B cell (primary cell): ENCODE data around the gene FLRT1. TPM values are rescaled to one million over a fixed set of nuclear protein-coding genes. Genes with fewer than 3 reads are reported as not detected.

Source experiments
- ATAC-seq: fragments of 200-7000 bp; cut with Tn5 transposase; one replicate; pipeline ENCODE4 v1.10.0; 2021; ENCODE audit warnings: low read depth, mild to moderate bottlenecking, moderate number of reproducible peaks, moderate library complexity
- CTCF ChIA-PET: fragments of 350-600 bp; sonication (Branson Sonifier 250); formaldehyde crosslinking; loops from one replicate; lab custom pipeline; 2021; ENCODE audit warnings: antibody characterized with exemption, inconsistent platforms; lab: Charles Lee
- POLR2A ChIA-PET: fragments of 350-600 bp; sonication (Branson Sonifier 250); formaldehyde crosslinking; loops from one replicate; lab custom pipeline; 2021; ENCODE audit warnings: antibody characterized with exemption; lab: Charles Lee
- DNase-seq: peaks from one replicate; pipeline ENCODE4 v3.0.0; 2013
- H2AFZ ChIP-seq: 2 replicates; pipeline ENCODE4 v1.6.1; 2012; ENCODE audit warnings: mild to moderate bottlenecking, low read depth, low read length; ENCODE audit not compliant: insufficient read depth, poor library complexity, severe bottlenecking
- H3K27ac ChIP-seq, 2 donors: 1 replicate in 1 of 2; 2 replicates in 1 of 2; pipeline ENCODE4 v1.5.1; 2012 to 2013; ENCODE audit warnings: low read length in 2 of 2, mild to moderate bottlenecking in 2 of 2, moderate library complexity in 1 of 2
- H3K27me3 ChIP-seq, 4 experiments: fragments of 200-600 bp in 1 of 4; sonication (generic) in 1 of 4; replicated peaks in 1 of 4; 1 replicate in 2 of 4; 2 replicates in 2 of 4; pipeline versions ENCODE4 v1.6.1 to v1.7.0; 2013 to 2016; ENCODE audit warnings: low read length in 3 of 4, mild to moderate bottlenecking in 2 of 4, mixed read lengths in 1 of 4, moderate library complexity in 1 of 4; ENCODE audit not compliant: insufficient read depth in 4 of 4, control insufficient read depth in 3 of 4; ENCODE audit errors: control extremely low read depth in 1 of 4
- H3K36me3 ChIP-seq, 2 experiments: replicated peaks in 1 of 2; 1 replicate in 1 of 2; 2 replicates in 1 of 2; pipeline versions ENCODE4 v1.6.1 to v1.7.1; 2013; ENCODE audit warnings: low read length in 1 of 2; ENCODE audit not compliant: insufficient read depth in 2 of 2, control insufficient read depth in 1 of 2; ENCODE audit errors: control extremely low read depth in 1 of 2, extremely low read depth in 1 of 2
- H3K4me1 ChIP-seq, 2 donors: fragments of 200-600 bp in 1 of 2; sonication (generic) in 1 of 2; 1 replicate in 1 of 2; 2 replicates in 1 of 2; pipeline versions ENCODE4 v1.5.1 to v1.6.1; 2013 to 2017; ENCODE audit warnings: low read length in 2 of 2; ENCODE audit not compliant: control insufficient read depth in 2 of 2, insufficient read depth in 2 of 2
- H3K4me2 ChIP-seq: replicated peaks from 2 replicates; pipeline ENCODE3; 2012; ENCODE audit warnings: mild to moderate bottlenecking, low read depth, low read length; ENCODE audit not compliant: poor library complexity, severe bottlenecking
- H3K4me3 ChIP-seq, 5 experiments: fragments of 200-600 bp in 1 of 5; sonication (generic) in 1 of 5; 1 replicate in 3 of 5; 2 replicates in 2 of 5; pipeline versions ENCODE4 v1.5.1 to v1.7.0; 2011 to 2016; ENCODE audit warnings: low read length in 4 of 5, mild to moderate bottlenecking in 4 of 5, low read depth in 2 of 5, control low read depth in 1 of 5, moderate library complexity in 1 of 5; ENCODE audit not compliant: insufficient read depth in 1 of 5; ENCODE audit errors: control extremely low read depth in 1 of 5, extremely low read depth in 1 of 5
- H3K79me2 ChIP-seq: fragments of 200-600 bp; sonication (generic); one replicate; pipeline ENCODE4 v1.6.0; 2016; ENCODE audit warnings: low read length; ENCODE audit not compliant: control insufficient read depth, insufficient read depth
- H3K9ac ChIP-seq: fragments of 200-600 bp; sonication (generic); 2 replicates; pipeline ENCODE4 v1.6.1; 2017; ENCODE audit warnings: mild to moderate bottlenecking, low read length, moderate library complexity
- H3K9me3 ChIP-seq, 3 donors: one replicate each; pipeline versions ENCODE4 v1.6.1 to v1.7.1; 2013; ENCODE audit warnings: low read length in 2 of 3; ENCODE audit not compliant: control insufficient read depth in 2 of 3, insufficient read depth in 1 of 3; ENCODE audit errors: control extremely low read depth in 1 of 3
- H4K20me1 ChIP-seq: 2 replicates; pipeline ENCODE4 v1.6.0; 2012; ENCODE audit warnings: mild to moderate bottlenecking, low read length; ENCODE audit not compliant: insufficient read depth, control insufficient read depth, poor library complexity, severe bottlenecking
- H3K27ac Mint-ChIP-seq: one replicate; pipeline ENCODE4 v1.8.0; 2021; ENCODE audit warnings: mixed read lengths
- H3K27me3 Mint-ChIP-seq: one replicate; pipeline ENCODE4 v1.8.0; 2021; ENCODE audit warnings: mixed read lengths
- H3K4me1 Mint-ChIP-seq: one replicate; pipeline ENCODE4 v1.8.0; 2021; ENCODE audit warnings: mixed read lengths
- H3K4me3 Mint-ChIP-seq: one replicate; pipeline ENCODE4 v1.8.0; 2021; ENCODE audit warnings: mixed read lengths
- H3K9me3 Mint-ChIP-seq: one replicate; pipeline ENCODE4 v1.8.0; 2022; ENCODE audit warnings: mixed read lengths; ENCODE audit not compliant: insufficient read depth
- CTCF ChIP-seq: fragments of 200-600 bp; IDR thresholded peaks from one replicate; pipeline ENCODE4 v1.8.0; 2022; ENCODE audit warnings: antibody characterized with exemption, mild to moderate bottlenecking
- EZH2 ChIP-seq: IDR thresholded peaks from 2 replicates; pipeline ENCODE4 v1.6.1; 2012; ENCODE audit warnings: borderline replicate concordance, low read depth, mild to moderate bottlenecking, moderate library complexity, low read length; ENCODE audit not compliant: insufficient read depth, poor library complexity, severe bottlenecking
- WGBS: methylation state at CpG from one replicate; pipeline ENCODE4 v1.1.5; 2013; ENCODE audit warnings: missing lambda C conversion rate; ENCODE audit not compliant: insufficient coverage; 5-methylcytosine and 5-hydroxymethylcytosine counted together
- intact Hi-C: fragments of 100-400 bp; cut with micrococcal nuclease; formaldehyde crosslinking; loops from one replicate; pipeline ENCODE4 v1.10.0; 2022
- polyA plus RNA-seq: library from polyadenylated mRNA; depleted of rRNA; stranded (reverse); fragments of >200 nt; gene quantifications from 2 replicates; pipeline ENCODE4 v1.2.3, GENCODE V29; 2012
- total RNA-seq, 2 donors: library from RNA; stranded (reverse); fragments of 120-200 nt in 1 of 2; gene quantifications; 1 replicate in 1 of 2; 2 replicates in 1 of 2; pipeline versions ENCODE4 v1.2.3 to v1.2.4, GENCODE V29; 2013 to 2022

The FLRT1 gene
- total and polyA plus RNA-seq, 2 donors (not counting 1 experiment from before 2014, with no cell fraction given): not detected

DNA sequence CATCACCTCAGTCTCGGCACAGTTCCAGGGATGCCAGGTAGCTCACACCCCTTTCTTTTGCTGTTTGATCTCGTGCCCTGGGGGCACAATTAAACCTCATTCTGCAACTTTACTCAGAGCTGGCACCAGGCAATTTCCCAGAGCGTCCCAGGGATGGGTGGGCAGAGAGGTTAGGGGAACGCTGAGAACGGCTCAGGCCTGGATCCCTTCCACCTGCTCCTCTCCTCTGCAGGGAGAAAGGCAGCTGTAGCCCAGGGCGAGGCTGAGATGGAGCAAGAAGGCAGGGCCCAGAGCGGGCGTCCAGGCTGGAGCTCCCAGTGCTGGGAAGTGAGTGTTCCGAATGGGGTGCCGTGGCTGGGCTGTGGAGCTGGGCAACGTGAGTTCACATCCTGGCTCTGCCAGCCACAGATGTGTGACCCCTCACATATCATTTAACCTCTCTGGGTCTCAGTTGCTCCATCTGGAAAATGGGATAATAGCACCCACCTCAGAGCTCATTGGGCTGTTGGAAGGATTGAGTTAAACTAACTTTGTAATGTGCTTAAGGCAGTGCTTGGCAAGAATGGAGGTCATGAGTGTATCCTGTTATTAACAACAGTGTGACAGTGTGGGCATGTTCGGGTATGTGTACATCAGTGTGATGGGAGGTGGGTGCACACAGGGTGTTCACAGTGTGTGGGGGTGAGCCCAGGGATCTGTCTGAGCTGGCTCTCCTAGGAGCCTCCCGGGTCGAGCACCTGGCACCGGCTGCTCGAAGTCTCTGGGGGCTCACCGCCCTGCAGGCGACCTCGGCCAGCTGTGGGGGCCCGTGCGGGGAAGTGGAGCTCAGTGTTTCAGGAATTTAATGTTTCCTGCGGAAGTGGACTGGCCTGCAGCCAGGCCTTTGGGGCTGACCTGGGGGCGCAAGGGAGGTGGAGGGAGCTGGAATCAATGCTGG lies 34.0 kb upstream of the FLRT1 start:
- Histone ChIP-seq H3K9ac (no peak overlapping the region), H3K79me2 (no peaks in the 10 kb centered on the region), H3K4me2 (peak overlapping the region; percentile 97), H3K9me3 (no peaks in the 10 kb centered on the region), H3K4me3 (no peak overlapping the region), H2AFZ (peak overlapping the region; percentile 62), H3K4me1 (peaks cover 23 to 26% of the 10 kb centered on the region in 2 donors), H3K27ac (no peak overlapping the region), H3K27me3 (peaks cover 0 to 23% (median 5%) of the 10 kb centered on the region in 4 experiments), H3K36me3 (peaks cover 0 to 11% of the 10 kb centered on the region in 2 experiments), H4K20me1 (peaks cover 33% of the 10 kb centered on the region)
- Mint-ChIP-seq H3K9me3 (no peaks in the 10 kb centered on the region), H3K4me3 (peak overlapping the region; percentile 71), H3K4me1 (peaks cover 13% of the 10 kb centered on the region), H3K27ac (peak overlapping the region; percentile 50), H3K27me3 (peaks cover 12% of the 10 kb centered on the region)
- intact Hi-C loops: no loop called here
- WGBS: 32% methylated on average over 16 of the region's 23 CpGs
- POLR2A ChIA-PET: interaction anchor here (0.6 kb wide), 1 partner anchor 12 kb away, joined by 4 read pairs; no protein-coding TSS in a partner anchor
- CTCF ChIA-PET: interaction anchor here (0.8 to 4.5 kb wide), 9 partner anchors 11 to 299 kb away, joined by 3 to 102 read pairs (median 6); partner anchors contain the start of genes CATSPERZ and MARK2
- no peak for ATAC-seq
- TF ChIP-seq CTCF: no peak
- no peak for TF ChIP-seq EZH2
- no peak for DNase-seq
